Gastrocnemius medialis (tissue), 4 donors: ENCODE results near the gene ASB10.

Experiments
- CTCF ChIP-seq, 5 experiments: fragments of 450-650 bp in 3 of 5; fragments of 200-600 bp in 2 of 5; sonication (generic) in 2 of 5; IDR thresholded peaks in 4 of 5; conservative IDR thresholded peaks in 1 of 5; 1 replicate in 4 of 5; 2 replicates in 1 of 5; pipeline ENCODE4 v1.5.1; 2016 to 2019; ENCODE audit warnings: antibody characterized with exemption in 5 of 5, mild to moderate bottlenecking in 3 of 5, moderate library complexity in 3 of 5
- POLR2A ChIP-seq, 2 donors: fragments of 450-650 bp; IDR thresholded peaks; one replicate each; pipeline ENCODE4 v1.6.1; 2017; ENCODE audit warnings: antibody characterized with exemption in 2 of 2, mild to moderate bottlenecking in 2 of 2, moderate library complexity in 2 of 2

DNA sequence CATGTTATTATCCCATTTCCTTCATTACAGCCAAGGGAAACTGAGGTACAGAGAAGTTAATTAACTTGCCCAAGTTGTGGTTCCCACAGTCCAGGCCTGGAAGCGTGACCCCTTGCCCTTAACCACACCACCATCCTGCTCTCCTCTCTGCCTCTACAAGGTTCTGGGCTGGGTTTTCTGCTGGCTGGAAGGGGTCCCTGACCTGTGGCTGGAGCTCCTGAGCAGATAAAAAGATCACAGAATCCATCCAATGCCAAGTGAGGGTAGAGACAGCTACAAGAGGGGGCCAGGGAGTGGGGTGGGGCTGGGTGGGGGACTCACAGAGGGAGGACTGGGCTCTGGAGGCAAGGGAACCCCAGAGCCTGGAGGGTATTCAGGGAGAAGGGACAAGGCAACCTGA lies 9.7 kb downstream of the ASB10 start:
- TF ChIP-seq CTCF (IDR thresholded peaks at IDR 0.05 in 4 of 5, conservative IDR thresholded peaks at IDR 0.05 in 1 of 5), result no peak
- no peak for TF ChIP-seq POLR2A (IDR thresholded peaks at IDR 0.05)
